H9 (cell line): ENCODE results near the gene FBN1. TPM values are rescaled to one million over a fixed set of nuclear protein-coding genes. Genes with fewer than 3 reads are reported as not detected.

ENCODE experiments used
- DNase-seq: peaks from one replicate; pipeline ENCODE4 v3.0.0-alpha.2; 2017
- H2AFZ ChIP-seq: one replicate; pipeline ENCODE4 v1.6.1; 2013; ENCODE audit warnings: mild to moderate bottlenecking, low read length, control low read depth, moderate library complexity
- H2AK5ac ChIP-seq: 2 replicates; pipeline ENCODE4 v1.6.1; 2013; ENCODE audit warnings: low read length, control low read depth, mixed read lengths; ENCODE audit not compliant: insufficient read length
- H2BK120ac ChIP-seq: one replicate; pipeline ENCODE4 v1.6.1; 2013; ENCODE audit warnings: low read depth, mild to moderate bottlenecking, low read length, control low read depth, inconsistent platforms; ENCODE audit not compliant: poor library complexity, severe bottlenecking
- H2BK12ac ChIP-seq: 2 replicates; pipeline ENCODE4 v1.6.1; 2013; ENCODE audit warnings: low read length, control low read depth, mixed read lengths, low read depth; ENCODE audit not compliant: insufficient read length
- H2BK15ac ChIP-seq: 2 replicates; pipeline ENCODE4 v1.6.1; 2013; ENCODE audit warnings: low read depth, low read length, control low read depth
- H2BK20ac ChIP-seq: one replicate; pipeline ENCODE4 v1.6.1; 2013; ENCODE audit warnings: low read depth, mild to moderate bottlenecking, low read length, control low read depth, inconsistent platforms; ENCODE audit not compliant: poor library complexity, severe bottlenecking
- H2BK5ac ChIP-seq: 2 replicates; pipeline ENCODE4 v1.6.1; 2013; ENCODE audit warnings: low read length, control low read depth, mixed read lengths; ENCODE audit not compliant: insufficient read length
- H3K14ac ChIP-seq: 2 replicates; pipeline ENCODE4 v1.6.1; 2013; ENCODE audit warnings: low read length, control low read depth; ENCODE audit not compliant: insufficient read depth
- H3K18ac ChIP-seq: 2 replicates; pipeline ENCODE4 v1.6.1; 2013; ENCODE audit warnings: low read depth, mild to moderate bottlenecking, mixed read lengths, low read length, control low read depth; ENCODE audit not compliant: insufficient read length
- H3K23ac ChIP-seq: 2 replicates; pipeline ENCODE4 v1.6.1; 2013; ENCODE audit warnings: low read length, control low read depth, mixed read lengths, low read depth; ENCODE audit not compliant: insufficient read length
- H3K23me2 ChIP-seq: 2 replicates; pipeline ENCODE4 v1.6.1; 2013; ENCODE audit warnings: low read depth, mild to moderate bottlenecking, mixed read lengths, low read length, control low read depth; ENCODE audit not compliant: insufficient read length, poor library complexity, severe bottlenecking
- H3K27ac ChIP-seq: 2 replicates; pipeline ENCODE4 v1.5.1; 2013; ENCODE audit warnings: low read length, control low read depth, mixed read lengths, low read depth; ENCODE audit not compliant: insufficient read length
- H3K27me3 ChIP-seq: 2 replicates; pipeline ENCODE4 v1.6.1; 2013; ENCODE audit warnings: low read length, control low read depth, inconsistent platforms; ENCODE audit not compliant: insufficient read depth
- H3K4ac ChIP-seq: 2 replicates; pipeline ENCODE4 v1.6.1; 2013; ENCODE audit warnings: low read depth, mild to moderate bottlenecking, control low read depth, inconsistent platforms, low read length, moderate library complexity
- H3K4me1 ChIP-seq: 2 replicates; pipeline ENCODE4 v1.6.1; 2013; ENCODE audit warnings: low read length, control low read depth, inconsistent platforms; ENCODE audit not compliant: insufficient read depth
- H3K4me2 ChIP-seq: 2 replicates; pipeline ENCODE4 v1.6.1; 2013; ENCODE audit warnings: low read length, control low read depth, mixed read lengths; ENCODE audit not compliant: insufficient read length, insufficient read depth
- H3K56ac ChIP-seq: 2 replicates; pipeline ENCODE4 v1.6.1; 2013; ENCODE audit warnings: low read depth, mild to moderate bottlenecking, mixed read lengths, low read length, control low read depth; ENCODE audit not compliant: insufficient read length
- H3K79me1 ChIP-seq: 2 replicates; pipeline ENCODE4 v1.6.1; 2013; ENCODE audit warnings: low read depth, mild to moderate bottlenecking, moderate library complexity, low read length, control low read depth, inconsistent platforms; ENCODE audit not compliant: insufficient read depth, poor library complexity, severe bottlenecking
- H3K79me2 ChIP-seq: 2 replicates; pipeline ENCODE4 v1.6.1; 2013; ENCODE audit warnings: low read length, control low read depth, inconsistent platforms; ENCODE audit not compliant: insufficient read depth
- H3K9ac ChIP-seq: 2 replicates; pipeline ENCODE4 v1.6.1; 2013; ENCODE audit warnings: low read length, control low read depth, mixed read lengths; ENCODE audit not compliant: insufficient read length; ENCODE audit errors: extremely low read depth
- H3K9me3 ChIP-seq: one replicate; pipeline ENCODE4 v1.6.1; 2013; ENCODE audit warnings: low read depth, low read length, inconsistent platforms; ENCODE audit not compliant: control insufficient read depth
- H3T11ph ChIP-seq: one replicate; pipeline ENCODE4 v1.6.1; 2013; ENCODE audit warnings: mild to moderate bottlenecking, low read length, control low read depth, inconsistent platforms
- H4K20me1 ChIP-seq: one replicate; pipeline ENCODE4 v1.6.1; 2013; ENCODE audit not compliant: control insufficient read depth, insufficient read length, insufficient read depth
- H4K5ac ChIP-seq: 2 replicates; pipeline ENCODE4 v1.6.1; 2013; ENCODE audit warnings: low read depth, mild to moderate bottlenecking, mixed read lengths, low read length, control low read depth; ENCODE audit not compliant: insufficient read length
- H4K8ac ChIP-seq: replicated peaks from 2 replicates; pipeline ENCODE4 v1.6.1; 2013; ENCODE audit warnings: low read length, control low read depth, mixed read lengths, low read depth; ENCODE audit not compliant: insufficient read length
- H4K91ac ChIP-seq: 2 replicates; pipeline ENCODE4 v1.6.1; 2013; ENCODE audit warnings: low read depth, mild to moderate bottlenecking, moderate library complexity, mixed read lengths, low read length, control low read depth; ENCODE audit not compliant: insufficient read length
- H3K27ac Mint-ChIP-seq, 3 experiments: 2 replicates in 2 of 3; 3 replicates in 1 of 3; pipeline ENCODE4 v1.8.0; 2020 to 2021; ENCODE audit warnings: mixed read lengths in 3 of 3, mild to moderate bottlenecking in 1 of 3, moderate library complexity in 1 of 3
- H3K27me3 Mint-ChIP-seq: 2 replicates; pipeline ENCODE4 v1.8.0; 2021; ENCODE audit warnings: low read depth, mild to moderate bottlenecking, moderate library complexity, mixed read lengths
- H3K36me3 Mint-ChIP-seq, 3 experiments: 2 replicates in 2 of 3; 3 replicates in 1 of 3; pipeline ENCODE4 v1.8.0; 2020 to 2021; ENCODE audit warnings: low read depth in 3 of 3, mixed read lengths in 3 of 3; ENCODE audit not compliant: insufficient read depth in 1 of 3
- H3K4me1 Mint-ChIP-seq, 2 experiments: 2 replicates each; pipeline ENCODE4 v1.8.0; 2020; ENCODE audit warnings: mixed read lengths in 2 of 2
- H3K4me3 Mint-ChIP-seq, 2 experiments: 2 replicates in 1 of 2; 3 replicates in 1 of 2; pipeline ENCODE4 v1.8.0; 2020 to 2021; ENCODE audit warnings: mild to moderate bottlenecking in 2 of 2, mixed read lengths in 2 of 2, moderate library complexity in 1 of 2
- H3K9me3 Mint-ChIP-seq, 2 experiments: 2 replicates in 1 of 2; 3 replicates in 1 of 2; pipeline ENCODE4 v1.8.0; 2020; ENCODE audit warnings: mild to moderate bottlenecking in 2 of 2, mixed read lengths in 2 of 2, moderate library complexity in 1 of 2
- WGBS: extraction: QIAGEN DNeasy Blood & Tissue Kit; methylation state at CpG from one replicate; pipeline ENCODE4 v1.1.7; 2013; ENCODE audit warnings: missing lambda C conversion rate, low lambda C conversion rate, mixed read lengths; ENCODE audit not compliant: insufficient read length; ENCODE audit errors: extremely low coverage; 5-methylcytosine and 5-hydroxymethylcytosine counted together
- total RNA-seq: library from RNA; stranded (reverse); gene quantifications from 2 replicates; pipeline ENCODE4 v1.2.1, GENCODE V29; 2021
- TF ChIP-seq, protein P1 (sequence below): fragments of 200-600 bp; sonication (generic); conservative IDR thresholded peaks from 3 replicates; pipeline ENCODE4 v1.8.0; 2021; ENCODE audit warnings: antibody characterized with exemption, mild to moderate bottlenecking

The FBN1 gene
- total RNA-seq, 1 experiment from 2014 or later: 3.6 TPM

DNA sequence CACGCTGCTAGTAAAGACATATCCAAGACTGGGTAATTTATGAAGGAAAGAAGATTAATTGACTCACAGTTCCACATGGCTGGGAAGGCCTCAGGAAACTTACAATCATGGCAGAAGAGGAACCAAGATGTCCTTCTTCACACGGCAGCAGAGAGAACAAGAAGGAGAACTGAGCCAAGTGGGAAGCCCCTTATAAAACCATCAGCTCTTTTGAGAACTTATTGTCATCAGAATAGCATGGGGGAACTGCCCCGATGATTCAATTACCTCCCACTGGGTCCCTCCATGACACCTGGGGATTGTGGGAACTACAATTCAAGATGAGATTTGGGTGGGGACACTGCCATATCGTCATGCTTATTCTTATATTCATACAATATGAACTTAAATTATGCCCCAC is 265.3 kb downstream of the FBN1 start:
- H3K9ac ChIP-seq: no peak overlapping the region
- Mint-ChIP-seq H3K36me3 (peaks cover 6 to 9% (median 8%) of the 10 kb centered on the region in 3 experiments; a peak in 5 of 7 replicates), H3K4me1 (no peaks in the 10 kb centered on the region), H3K9me3 (peaks cover 21 to 27% of the 10 kb centered on the region in 2 experiments; a peak in 4 of 5 replicates), H3K27me3 (no peaks in the 10 kb centered on the region), H3K4me3 (no peak overlapping the region), H3K27ac (no peak overlapping the region)
- no peaks in the 10 kb centered on the region for H3K4me1 ChIP-seq
- H2AFZ ChIP-seq: no peak overlapping the region
- no peak overlapping the region for H2BK12ac ChIP-seq
- no peak overlapping the region for H3K18ac ChIP-seq
- H2AK5ac ChIP-seq: no peak overlapping the region
- H3K4ac ChIP-seq: no peak overlapping the region
- no peak overlapping the region for H3K27ac ChIP-seq
- H4K91ac ChIP-seq: no peak overlapping the region
- no peak overlapping the region for H3K56ac ChIP-seq
- TF ChIP-seq, protein P1, sequence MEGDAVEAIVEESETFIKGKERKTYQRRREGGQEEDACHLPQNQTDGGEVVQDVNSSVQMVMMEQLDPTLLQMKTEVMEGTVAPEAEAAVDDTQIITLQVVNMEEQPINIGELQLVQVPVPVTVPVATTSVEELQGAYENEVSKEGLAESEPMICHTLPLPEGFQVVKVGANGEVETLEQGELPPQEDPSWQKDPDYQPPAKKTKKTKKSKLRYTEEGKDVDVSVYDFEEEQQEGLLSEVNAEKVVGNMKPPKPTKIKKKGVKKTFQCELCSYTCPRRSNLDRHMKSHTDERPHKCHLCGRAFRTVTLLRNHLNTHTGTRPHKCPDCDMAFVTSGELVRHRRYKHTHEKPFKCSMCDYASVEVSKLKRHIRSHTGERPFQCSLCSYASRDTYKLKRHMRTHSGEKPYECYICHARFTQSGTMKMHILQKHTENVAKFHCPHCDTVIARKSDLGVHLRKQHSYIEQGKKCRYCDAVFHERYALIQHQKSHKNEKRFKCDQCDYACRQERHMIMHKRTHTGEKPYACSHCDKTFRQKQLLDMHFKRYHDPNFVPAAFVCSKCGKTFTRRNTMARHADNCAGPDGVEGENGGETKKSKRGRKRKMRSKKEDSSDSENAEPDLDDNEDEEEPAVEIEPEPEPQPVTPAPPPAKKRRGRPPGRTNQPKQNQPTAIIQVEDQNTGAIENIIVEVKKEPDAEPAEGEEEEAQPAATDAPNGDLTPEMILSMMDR: no peak
- no peaks in the 10 kb centered on the region for H3K79me1 ChIP-seq
- no CpG with 5 or more reads among the region's 4 CpGs for WGBS
- no peak overlapping the region for H2BK20ac ChIP-seq
- no peaks in the 10 kb centered on the region for H3K23me2 ChIP-seq
- H2BK120ac ChIP-seq: no peak overlapping the region
- H3K79me2 ChIP-seq: no peaks in the 10 kb centered on the region
- no peaks in the 10 kb centered on the region for H4K20me1 ChIP-seq
- H3K27me3 ChIP-seq: no peaks in the 10 kb centered on the region
- DNase-seq: no peak
- no peak overlapping the region for H4K5ac ChIP-seq
- no peak overlapping the region for H3K23ac ChIP-seq
- H3K4me2 ChIP-seq: no peak overlapping the region
- H3T11ph ChIP-seq: no peak overlapping the region
- H3K9me3 ChIP-seq: no peaks in the 10 kb centered on the region
- no peak overlapping the region for H2BK15ac ChIP-seq
- H2BK5ac ChIP-seq: no peak overlapping the region
- no peak overlapping the region for H3K14ac ChIP-seq
- no peak overlapping the region for H4K8ac ChIP-seq
